ENCODE measurements around the gene ABCD4. TPM values are rescaled to one million over a fixed set of nuclear protein-coding genes. Genes with fewer than 3 reads are reported as not detected.

Gene ABCD4
- total RNA-seq, 1 experiment from 2014 or later, result 45.3 TPM

- no peak overlapping the region for H3K27ac ChIP-seq (ENCODE audit: low read depth, low read length)
- H3K9me2 ChIP-seq (ENCODE audit: insufficient read depth), result no peaks in the 10 kb centered on the region
- H3K4me3 ChIP-seq (replicated peaks in 1 of 2; ENCODE audit: low read depth in 1 of 2, low read length in 2 of 2), result no peak overlapping the region
- intact Hi-C loops (cut with micrococcal nuclease), result loop anchor here (10.0 kb wide), 1 partner anchor 149 kb away; no protein-coding TSS in a partner anchor
- RAD21 ChIA-PET (ENCODE audit: low non-redundant PET in 1 of 2, low total read pairs in 2 of 2, uncharacterized antibody in 2 of 2, unreplicated experiment in 2 of 2), result no interaction called here
- DNase-seq (ENCODE audit: low read depth, low spot score) (no peak), ATAC-seq (no peak)
- H3K9ac ChIP-seq (ENCODE audit: low read length), result no peak overlapping the region
- no peaks in the 10 kb centered on the region for H3K36me3 ChIP-seq (ENCODE audit: control insufficient read depth in 1 of 2, insufficient read depth in 2 of 2, low read length in 2 of 2)
- TF ChIP-seq RAD21 (IDR thresholded peaks at IDR 0.05; ENCODE audit: low read depth), result no peak
- TF ChIP-seq YY1 (IDR thresholded peaks at IDR 0.05; ENCODE audit: extremely low read depth, insufficient replicate concordance, low read depth, low read length), result no peak
- no peak for TF ChIP-seq CEBPB (IDR thresholded peaks at IDR 0.05; ENCODE audit: low read depth)
- TF ChIP-seq ZNF274 (IDR thresholded peaks at IDR 0.05; ENCODE audit: low read depth, low read length), result no peak
- no peak for TF ChIP-seq POLR2AphosphoS5 (IDR thresholded peaks at IDR 0.05; ENCODE audit: low read depth, low read length)
- no peak for TF ChIP-seq JUND (IDR thresholded peaks at IDR 0.05)
- TF ChIP-seq SRF (IDR thresholded peaks at IDR 0.05; ENCODE audit: low read depth), result no peak
- no peak for TF ChIP-seq CBX3 (IDR thresholded peaks at IDR 0.05; ENCODE audit: low read depth)
- no peak for TF ChIP-seq EGR1 (IDR thresholded peaks at IDR 0.05; ENCODE audit: low read depth)
- TF ChIP-seq TCF7L2 (IDR thresholded peaks at IDR 0.05; ENCODE audit: borderline replicate concordance, extremely low read depth, insufficient read depth, insufficient read length), result no peak
- TF ChIP-seq EZH2phosphoT487 (IDR thresholded peaks at IDR 0.05; ENCODE audit: borderline replicate concordance), result no peak
- TF ChIP-seq ZFX (IDR thresholded peaks at IDR 0.05), result no peak
- no peak for TF ChIP-seq SP1 (IDR thresholded peaks at IDR 0.05; ENCODE audit: low read depth)
- no peaks in the 10 kb centered on the region for H3K27me3 ChIP-seq (ENCODE audit: insufficient read depth, low read length)
- no peaks in the 10 kb centered on the region for H3K9me3 ChIP-seq (ENCODE audit: control insufficient read depth in 1 of 2, insufficient read depth in 1 of 2, low read depth in 1 of 2, low read length in 2 of 2)
- no peaks in the 10 kb centered on the region for H3K4me1 ChIP-seq (ENCODE audit: control insufficient read depth in 1 of 2, insufficient read depth in 2 of 2, low read length in 2 of 2)
- no peaks in the 10 kb centered on the region for H3K79me2 ChIP-seq (ENCODE audit: insufficient read depth, low read length)
- BruUV-seq (replicated peaks), result no TSS peak
- CTCF ChIA-PET, result interaction anchor here (0.7 to 1.0 kb wide), 3 partner anchors 12 to 22 kb away, joined by 3 to 4 read pairs (median 3); partner anchors contain the start of gene ABCD4
- POLR2A ChIA-PET, result no interaction called here
- H3K4me2 ChIP-seq (ENCODE audit: low read length), result no peak overlapping the region
- H2AFZ ChIP-seq (ENCODE audit: low read depth, low read length, poor library complexity, severe bottlenecking), result no peak overlapping the region
- no peaks in the 10 kb centered on the region for H4K20me1 ChIP-seq (ENCODE audit: insufficient read depth)
Observed at GRCh38 chr14:74325446-74325845, 22.7 kb upstream of the ABCD4 start.

- ChIA-PET CTCF (interaction anchor here (0.8 to 1.0 kb wide), 2 partner anchors 12 to 22 kb away, joined by 3 to 4 read pairs; partner anchors contain the start of gene ABCD4), POLR2A (no interaction called here)
- ATAC-seq, result peak; percentile 76
Observed at GRCh38 chr14:74324931-74325361, 22.2 kb upstream of the ABCD4 start.

More at GRCh38 chr14:74324931-74325361, 22.2 kb upstream of the ABCD4 start:
- no peaks in the 10 kb centered on the region for H3K36me3 ChIP-seq (ENCODE audit: control insufficient read depth in 1 of 2, insufficient read depth in 2 of 2, low read length in 2 of 2)
- H2AFZ ChIP-seq (ENCODE audit: low read depth, low read length, poor library complexity, severe bottlenecking), result no peak overlapping the region
- H3K4me2 ChIP-seq (ENCODE audit: low read length), result no peak overlapping the region
- no peak overlapping the region for H3K9ac ChIP-seq (ENCODE audit: low read length)
- peak; percentile 65; a peak in 5 of 6 replicates for TF ChIP-seq CTCF (IDR thresholded peaks at IDR 0.05 in 2 of 3, conservative IDR thresholded peaks at IDR 0.05 in 1 of 3; ENCODE audit: borderline replicate concordance in 1 of 3, insufficient read depth in 1 of 3, low read depth in 2 of 3, low read length in 2 of 3)
- no peak for TF ChIP-seq SP1 (IDR thresholded peaks at IDR 0.05; ENCODE audit: low read depth)
- peak; percentile 69 for TF ChIP-seq RAD21 (IDR thresholded peaks at IDR 0.05; ENCODE audit: low read depth)
- TF ChIP-seq ELF1 (IDR thresholded peaks at IDR 0.05; ENCODE audit: borderline replicate concordance, low read depth), result no peak
- no peak overlapping the region for H3K4me3 ChIP-seq (replicated peaks in 1 of 2; ENCODE audit: low read depth in 1 of 2, low read length in 2 of 2)
- H3K27me3 ChIP-seq (ENCODE audit: insufficient read depth, low read length), result no peaks in the 10 kb centered on the region
- intact Hi-C loops (cut with micrococcal nuclease), result loop anchor here (10.0 kb wide), 1 partner anchor 150 kb away; no protein-coding TSS in a partner anchor
- RAD21 ChIA-PET (ENCODE audit: low non-redundant PET in 1 of 2, low total read pairs in 2 of 2, uncharacterized antibody in 2 of 2, unreplicated experiment in 2 of 2), result no interaction called here
- H3K9me2 ChIP-seq (ENCODE audit: insufficient read depth), result no peaks in the 10 kb centered on the region
- H3K4me1 ChIP-seq (ENCODE audit: control insufficient read depth in 1 of 2, insufficient read depth in 2 of 2, low read length in 2 of 2), result no peaks in the 10 kb centered on the region
- H4K20me1 ChIP-seq (ENCODE audit: insufficient read depth), result no peaks in the 10 kb centered on the region
- no TSS peak for BruUV-seq (replicated peaks)
- H3K79me2 ChIP-seq (ENCODE audit: insufficient read depth, low read length), result no peaks in the 10 kb centered on the region
- H3K9me3 ChIP-seq (ENCODE audit: control insufficient read depth in 1 of 2, insufficient read depth in 1 of 2, low read depth in 1 of 2, low read length in 2 of 2), result no peaks in the 10 kb centered on the region
- DNase-seq (ENCODE audit: low read depth, low spot score), result no peak
- H3K27ac ChIP-seq (ENCODE audit: low read depth, low read length), result no peak overlapping the region
